ENCODE results near the gene LATS1.
"Not testable (repeated sequence)": the region's sequence is repeated elsewhere in the genome, so short reads cannot be mapped to it uniquely, and the experiment has no call there.

The LATS1 gene

GRCh38 chr6:149746147-149746946 is 28.4 kb upstream of the LATS1 start, which contains the start of gene NUP43:
Gene NUP43 (minus strand): TSS chr6:149746529. CDS start chr6:149746495, 34 bp downstream.
- peak; percentile 96 to 97 for DNase-seq (ENCODE audit: low read depth in 2 of 2)
- peak within 1 kb of the TSS; percentile 80 to 90 for H3K4me3 ChIP-seq (replicated peaks in 1 of 2; ENCODE audit: low read depth in 2 of 2, low read length in 2 of 2)
- TF ChIP-seq CTCF (IDR thresholded peaks at IDR 0.05; ENCODE audit: low read depth, low read length): peak; percentile 65

DNA sequence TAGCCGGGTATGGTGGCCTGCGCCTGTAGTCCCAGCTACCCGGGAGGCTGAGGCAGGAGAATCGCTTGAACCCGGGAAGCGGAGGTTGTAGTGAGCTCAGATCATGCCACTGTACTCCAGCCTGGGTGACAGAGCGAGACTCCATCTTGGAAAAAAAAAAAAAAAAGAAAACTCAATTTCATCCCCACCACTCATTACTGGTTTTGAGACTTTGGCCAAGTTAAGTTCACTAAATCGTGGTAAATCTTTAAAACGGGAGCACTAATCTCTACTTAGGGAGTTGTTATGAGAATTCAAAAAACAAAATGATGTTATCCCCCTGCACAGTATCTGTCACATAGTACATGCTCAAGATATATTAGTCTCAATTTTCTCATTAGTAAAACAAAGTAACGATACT is 27.4 kb upstream of the LATS1 start:
- peak overlapping the region; percentile 80 to 90 for H3K4me3 ChIP-seq (replicated peaks in 1 of 2; ENCODE audit: low read depth in 2 of 2, low read length in 2 of 2)
- not testable (repeated sequence) for DNase-seq (ENCODE audit: low read depth in 2 of 2)

- DNase-seq (ENCODE audit: low read depth in 2 of 2): no peak
- TF ChIP-seq CTCF (IDR thresholded peaks at IDR 0.05; ENCODE audit: low read depth, low read length): no peak
- H3K4me3 ChIP-seq (replicated peaks in 1 of 2; ENCODE audit: low read depth in 2 of 2, low read length in 2 of 2): no peak overlapping the region
Observed at GRCh38 chr6:149734915-149735314, 17.0 kb upstream of the LATS1 start.

DNA sequence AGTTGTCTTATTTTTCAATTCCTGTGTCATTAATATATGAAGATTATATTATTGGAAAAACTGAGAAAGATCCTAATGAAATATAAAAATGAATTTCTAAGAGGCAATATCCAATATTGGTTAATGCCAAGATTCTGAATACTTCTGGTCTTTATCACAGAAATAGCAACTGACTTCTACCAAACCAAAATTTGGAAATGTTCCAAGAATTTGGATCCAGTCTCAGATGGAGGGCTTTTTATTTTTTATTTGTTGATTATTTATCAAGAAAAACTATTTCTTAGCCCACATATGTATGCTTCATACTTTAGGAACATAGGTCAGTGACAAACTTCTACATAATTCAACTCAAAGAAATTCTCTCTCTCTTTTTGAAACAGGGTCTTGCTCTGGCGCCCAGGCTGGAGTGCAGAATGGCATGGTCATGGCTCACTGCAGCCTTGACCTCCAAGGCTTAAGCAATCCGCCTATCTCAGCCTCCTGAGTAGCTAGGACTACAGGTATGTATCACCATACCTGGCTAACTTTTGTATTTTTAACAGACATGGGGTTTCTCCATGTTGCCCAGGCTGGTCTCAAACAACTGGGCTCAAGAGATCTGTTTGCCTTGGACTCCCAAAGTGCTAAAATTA is 15.3 kb upstream of the LATS1 start:
- no peak overlapping the region for H3K4me3 ChIP-seq (replicated peaks in 1 of 2; ENCODE audit: low read depth in 2 of 2, low read length in 2 of 2)
- TF ChIP-seq CTCF (IDR thresholded peaks at IDR 0.05; ENCODE audit: low read depth, low read length): no peak
- no peak for DNase-seq (ENCODE audit: low read depth in 2 of 2)

DNA sequence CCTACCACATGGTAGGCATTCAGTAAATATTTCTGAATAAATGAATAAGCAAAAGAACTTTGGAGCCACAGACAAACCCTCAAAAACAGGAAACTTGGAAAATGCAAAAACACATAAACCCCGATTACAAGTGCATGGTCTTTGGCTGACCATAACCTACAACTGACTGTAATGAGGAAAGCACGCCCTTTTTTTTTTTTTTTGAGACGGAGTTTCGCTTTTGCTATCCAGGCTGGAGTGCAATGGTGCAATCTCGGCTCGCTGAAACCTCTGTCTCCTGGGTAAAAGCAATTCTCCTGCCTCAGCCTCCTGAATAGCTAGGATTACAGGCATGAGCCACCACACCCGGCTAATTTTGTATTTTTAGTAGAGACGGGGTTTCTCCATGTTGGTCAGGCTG is 11.9 kb upstream of the LATS1 start:
- H3K4me3 ChIP-seq (replicated peaks in 1 of 2; ENCODE audit: low read depth in 2 of 2, low read length in 2 of 2): no peak overlapping the region
- no peak for DNase-seq (ENCODE audit: low read depth in 2 of 2)
- TF ChIP-seq CTCF (IDR thresholded peaks at IDR 0.05; ENCODE audit: low read depth, low read length): no peak

GRCh38 chr6:149728499-149729234 is 10.8 kb upstream of the LATS1 start:
- H3K4me3 ChIP-seq (replicated peaks in 1 of 2; ENCODE audit: low read depth in 2 of 2, low read length in 2 of 2): no peak overlapping the region
- no peak for TF ChIP-seq CTCF (IDR thresholded peaks at IDR 0.05; ENCODE audit: low read depth, low read length)
- no peak for DNase-seq (ENCODE audit: low read depth in 2 of 2)

All from cardiac fibroblast (primary cell).